ENCODE measurements around the gene LDB1.
A peak's percentile ranks its signal among the peaks of the same experiment; 100 is the strongest.

Gene LDB1

DNA sequence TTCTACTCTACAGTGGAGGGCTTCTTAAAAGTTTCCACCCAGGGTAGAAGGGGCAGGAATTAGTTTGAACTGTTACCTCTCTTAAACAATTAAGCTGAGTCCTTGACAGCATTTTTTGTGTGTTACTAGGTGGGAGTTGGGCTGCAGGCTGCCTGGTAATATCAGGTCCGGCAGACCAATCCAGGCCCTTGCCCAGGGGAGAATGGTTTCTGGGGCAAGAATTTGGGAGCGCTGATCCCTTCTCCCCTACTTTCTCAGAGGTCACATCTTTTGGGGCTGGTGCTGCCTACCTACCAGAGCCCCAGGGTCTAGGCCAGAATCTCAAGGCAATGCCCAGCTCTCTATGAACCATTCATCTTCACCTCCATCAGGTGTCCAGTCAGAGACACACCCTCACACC is 14.2 kb upstream of the LDB1 start:
- DNase-seq, result no peak

DNA sequence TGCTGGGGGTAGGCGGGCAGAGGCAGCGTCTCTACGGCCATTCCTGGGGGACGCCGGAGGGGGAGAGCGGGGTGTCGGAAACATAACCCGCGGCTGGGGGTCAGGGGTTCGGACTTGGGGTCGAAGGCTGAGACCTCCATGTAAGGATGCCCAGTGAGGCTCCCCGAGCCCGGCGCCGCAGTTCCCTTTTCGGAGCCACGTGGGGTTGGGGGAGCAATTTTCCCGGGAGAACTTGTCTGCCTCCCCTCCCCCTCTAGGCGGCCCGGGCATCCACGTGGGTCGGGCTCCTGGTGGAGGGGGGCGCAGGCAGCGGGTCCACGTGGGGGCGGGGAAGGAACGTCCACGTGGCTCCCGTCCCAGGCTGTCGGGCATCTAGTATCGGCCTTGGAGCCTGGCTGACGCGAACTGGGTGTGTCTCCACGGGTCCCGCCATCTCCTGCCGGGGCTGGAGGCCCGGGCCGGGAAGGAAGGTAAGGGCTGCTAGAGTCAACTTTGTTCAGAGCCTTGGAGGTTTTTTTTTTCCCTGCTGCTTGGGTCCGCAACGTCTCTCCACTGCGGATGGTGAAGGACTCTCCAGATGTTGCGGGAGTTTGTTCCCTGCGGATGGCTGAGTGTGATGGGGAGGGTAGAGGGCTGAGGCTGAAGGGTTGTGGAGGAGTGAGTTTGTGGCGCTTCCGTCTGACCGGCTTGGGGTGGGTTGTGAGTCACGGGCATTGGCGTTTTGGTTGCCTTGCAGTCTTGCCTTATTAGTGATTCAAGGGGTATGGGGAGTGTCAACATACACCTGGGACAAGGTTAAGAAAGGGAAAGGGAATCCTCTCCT is 13.4 kb upstream of the LDB1 start:
- no peak for DNase-seq

DNA sequence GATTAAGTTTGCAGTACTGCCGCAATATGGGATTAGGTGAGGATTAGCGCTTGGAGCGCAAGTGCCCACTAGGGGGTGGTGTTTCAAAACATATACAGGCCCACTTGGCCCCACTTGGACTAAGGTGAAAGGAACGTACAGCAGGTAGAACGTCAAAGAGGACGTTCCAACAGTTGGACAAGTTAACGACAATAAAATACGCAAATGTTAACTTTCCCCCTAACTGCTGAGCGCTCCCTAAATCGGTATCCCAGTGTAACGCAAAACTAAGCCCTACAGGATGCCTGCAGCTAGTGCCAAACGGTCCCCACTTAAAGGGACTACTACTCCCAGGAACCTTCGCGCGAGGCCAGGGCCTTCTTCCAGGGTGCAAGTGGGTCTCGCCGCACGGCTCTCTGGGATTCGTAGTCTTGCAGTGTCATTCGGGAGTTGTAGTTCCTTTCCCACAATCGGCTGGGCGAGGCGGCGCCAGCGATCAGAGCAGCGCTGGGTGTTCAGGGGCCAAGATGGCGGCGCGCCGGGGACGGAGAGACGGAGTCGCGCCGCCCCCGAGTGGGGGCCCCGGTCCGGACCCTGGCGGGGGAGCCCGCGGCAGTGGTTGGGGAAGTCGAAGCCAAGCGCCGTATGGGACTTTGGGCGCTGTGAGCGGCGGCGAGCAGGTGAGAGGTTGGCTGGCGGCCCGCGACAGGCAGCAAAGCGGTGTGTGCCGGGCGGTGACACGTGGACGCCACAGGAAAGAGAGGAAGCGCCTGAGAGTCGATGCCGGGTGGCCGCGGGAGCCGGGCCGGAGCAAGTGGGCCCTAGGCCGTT is 12.6 kb upstream of the LDB1 start, which contains the start of gene PPRC1:
Gene PPRC1, plus strand, starts transcription at position 478 of the 810 bp plus-strand sequence. Its CDS starts 29 bp downstream, at position 507.
- DNase-seq, result peak; percentile 94

DNA sequence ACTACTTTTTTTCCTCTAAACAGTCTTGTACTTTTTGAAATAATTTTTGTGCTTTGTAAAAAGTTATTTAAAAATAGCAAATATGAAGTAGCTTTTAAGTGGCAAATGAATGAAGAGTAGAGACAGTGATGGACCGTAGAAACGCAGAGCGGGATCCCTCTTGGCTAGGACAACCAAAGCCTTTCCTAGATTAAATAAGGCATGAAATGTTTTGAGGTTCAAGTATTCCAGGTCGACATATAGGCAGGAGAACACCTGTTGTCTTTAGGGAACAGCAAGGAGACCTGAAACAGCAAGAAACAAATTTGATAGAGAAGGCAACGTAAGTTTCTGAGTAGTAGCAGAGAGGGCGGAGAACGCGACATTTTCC is 12.0 kb upstream of the LDB1 start:
- DNase-seq, result no peak

DNA sequence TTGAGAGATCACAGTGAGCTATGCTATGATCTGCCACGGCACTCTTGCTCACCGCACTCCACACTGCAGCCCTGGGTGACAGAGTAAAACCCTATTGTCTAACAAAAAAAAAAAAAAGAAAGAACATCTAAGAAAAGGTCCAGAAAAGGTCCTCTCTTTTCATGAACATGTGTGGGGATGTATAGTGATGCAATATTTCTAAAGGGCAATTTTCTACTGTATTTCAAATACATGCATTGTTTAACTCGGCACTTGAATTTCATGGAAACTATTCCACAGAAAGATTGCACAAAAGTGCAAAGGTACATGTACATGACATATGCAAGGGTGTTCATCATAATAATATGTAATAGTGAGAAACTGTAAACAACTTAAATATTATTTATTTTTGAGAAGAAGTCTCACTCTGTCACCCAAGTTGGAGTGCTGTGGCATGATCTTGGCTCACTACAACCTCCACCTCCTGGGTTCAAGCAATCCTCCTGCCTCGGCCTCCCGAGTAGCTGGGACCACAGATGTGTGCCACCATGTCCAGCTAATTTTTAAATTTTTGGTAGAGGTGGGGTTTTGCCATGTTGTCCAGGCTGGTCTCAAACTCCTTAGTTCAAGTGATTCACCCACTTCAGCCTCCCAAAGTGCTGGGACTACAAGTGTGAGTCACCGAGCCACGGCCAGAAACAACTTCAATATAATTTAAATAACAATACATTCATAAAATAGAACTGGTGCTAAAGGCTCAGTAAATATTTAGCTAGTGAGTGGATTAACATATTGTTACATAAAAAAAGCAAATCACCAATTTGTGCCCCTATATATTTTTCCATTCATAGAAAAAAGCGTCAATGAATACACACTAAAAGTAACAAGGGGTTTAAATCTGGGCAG is 11.4 kb upstream of the LDB1 start:
- no peak for DNase-seq

DNA sequence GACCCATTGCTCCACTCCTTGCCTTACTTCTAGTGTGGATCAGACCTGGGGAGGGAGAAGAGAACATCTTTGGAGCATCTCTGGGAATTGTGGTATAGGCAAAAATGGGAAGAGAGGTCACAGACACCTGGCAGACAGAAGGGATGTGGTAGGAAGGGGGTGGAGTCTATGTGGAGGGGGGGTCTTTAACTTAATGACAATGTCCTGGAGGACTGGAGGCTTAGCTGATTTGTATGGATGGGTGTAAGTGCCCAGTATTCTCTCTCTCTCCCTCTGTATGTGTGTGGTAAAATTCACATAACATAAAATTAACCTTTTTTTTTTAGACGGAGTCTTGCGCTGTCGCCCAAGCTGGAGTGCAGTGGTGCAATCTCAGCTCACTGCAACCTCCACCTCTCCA is 3.1 kb upstream of the LDB1 start:
- no peak for DNase-seq

DNA sequence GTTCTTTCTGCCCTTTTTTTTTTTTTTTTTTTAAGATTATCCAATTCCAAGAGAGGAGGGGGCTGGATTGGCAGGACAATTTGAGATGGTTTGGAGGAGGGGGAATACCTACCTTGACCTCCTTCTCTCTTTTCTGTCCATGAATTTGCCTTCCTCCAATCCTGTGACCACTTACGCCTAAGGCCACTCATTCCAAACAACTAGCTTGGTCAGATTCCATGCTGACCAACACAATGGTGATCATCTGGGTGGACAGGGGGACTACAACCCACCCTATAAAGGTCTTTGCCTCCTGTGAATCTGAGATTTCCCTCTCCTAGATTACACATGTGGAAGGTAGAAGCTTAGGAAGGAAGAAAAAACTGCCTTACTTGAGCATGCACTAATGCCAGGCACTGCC is 2.3 kb upstream of the LDB1 start:
- DNase-seq, result no peak

GRCh38 chr10:102121739-102122372 is 1.7 kb upstream of the LDB1 start:
- DNase-seq, result no peak

DNA sequence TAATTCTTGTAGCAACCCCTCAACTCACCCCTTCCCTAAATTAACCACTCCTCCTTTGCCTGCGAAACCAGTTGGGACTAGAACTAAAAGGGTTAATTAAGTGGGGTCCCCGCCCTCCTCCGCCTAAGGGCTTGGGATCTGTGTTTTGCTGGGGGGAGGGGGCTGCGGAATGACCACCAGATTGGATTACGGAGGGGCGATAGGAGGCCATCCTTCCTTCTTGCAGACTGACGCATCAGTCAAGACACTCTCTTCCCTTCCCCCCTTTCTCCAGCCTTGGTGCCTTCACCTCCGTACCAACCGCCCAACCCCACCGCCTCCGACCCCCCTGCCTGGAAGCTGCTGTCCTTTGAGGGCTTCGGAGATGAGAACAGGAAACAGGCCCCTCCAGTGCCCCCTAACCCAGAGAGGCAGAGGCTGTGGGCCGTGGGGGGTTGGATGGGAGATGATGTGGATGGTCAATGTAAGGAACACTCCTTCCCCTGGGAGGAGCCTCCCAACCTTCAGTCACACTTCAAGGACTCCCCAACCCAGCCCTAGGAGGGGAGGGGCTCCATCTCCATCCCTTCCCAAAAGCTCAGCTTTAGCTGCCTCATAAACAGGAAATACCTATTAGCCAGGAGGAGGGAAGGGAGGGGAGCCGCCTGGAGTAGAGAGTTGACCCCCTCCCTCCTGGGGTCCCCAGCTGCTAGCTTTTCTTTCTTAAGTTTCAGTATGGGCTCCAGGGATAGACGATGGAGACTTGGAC is 997 bp upstream of the LDB1 start:
- no peak for DNase-seq

DNA sequence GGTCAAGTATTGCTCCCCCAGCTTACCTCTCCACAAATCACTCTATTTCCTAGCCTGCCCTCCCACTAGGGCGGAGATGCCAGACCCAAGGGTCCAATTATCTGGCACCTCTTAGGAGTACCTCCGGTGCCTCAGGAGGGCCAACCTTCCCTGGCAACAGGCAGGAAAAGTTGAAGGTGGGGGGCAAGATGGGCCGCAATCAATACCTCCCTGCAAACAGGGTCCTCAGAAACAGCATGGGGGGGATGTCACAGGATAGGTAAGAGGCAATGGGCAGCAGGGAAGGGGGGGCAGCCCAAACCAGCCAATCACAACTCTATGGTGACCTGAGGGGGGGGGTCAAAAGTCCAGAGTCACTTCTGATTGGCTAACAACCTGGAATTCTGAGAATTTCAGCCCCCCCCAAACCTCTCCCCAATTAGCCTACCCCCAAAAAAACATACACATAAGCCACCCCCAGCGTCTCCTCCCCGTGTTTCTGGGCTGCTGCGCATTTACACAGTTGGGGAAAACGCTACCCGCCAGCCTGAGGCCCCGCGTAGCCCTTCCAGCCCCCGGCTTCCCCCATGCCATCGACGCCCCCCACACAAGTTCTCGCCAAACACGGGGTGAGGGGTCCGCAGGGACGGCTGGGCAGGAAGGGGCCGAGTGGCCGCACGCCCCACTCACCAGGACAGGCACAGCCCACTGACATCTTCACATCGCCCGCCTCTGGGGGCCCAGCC is 589 bp downstream of the LDB1 start:
- no peak for DNase-seq

- no peak for DNase-seq
Observed at GRCh38 chr10:102118867-102119266, 1.3 kb downstream of the LDB1 start.

DNA sequence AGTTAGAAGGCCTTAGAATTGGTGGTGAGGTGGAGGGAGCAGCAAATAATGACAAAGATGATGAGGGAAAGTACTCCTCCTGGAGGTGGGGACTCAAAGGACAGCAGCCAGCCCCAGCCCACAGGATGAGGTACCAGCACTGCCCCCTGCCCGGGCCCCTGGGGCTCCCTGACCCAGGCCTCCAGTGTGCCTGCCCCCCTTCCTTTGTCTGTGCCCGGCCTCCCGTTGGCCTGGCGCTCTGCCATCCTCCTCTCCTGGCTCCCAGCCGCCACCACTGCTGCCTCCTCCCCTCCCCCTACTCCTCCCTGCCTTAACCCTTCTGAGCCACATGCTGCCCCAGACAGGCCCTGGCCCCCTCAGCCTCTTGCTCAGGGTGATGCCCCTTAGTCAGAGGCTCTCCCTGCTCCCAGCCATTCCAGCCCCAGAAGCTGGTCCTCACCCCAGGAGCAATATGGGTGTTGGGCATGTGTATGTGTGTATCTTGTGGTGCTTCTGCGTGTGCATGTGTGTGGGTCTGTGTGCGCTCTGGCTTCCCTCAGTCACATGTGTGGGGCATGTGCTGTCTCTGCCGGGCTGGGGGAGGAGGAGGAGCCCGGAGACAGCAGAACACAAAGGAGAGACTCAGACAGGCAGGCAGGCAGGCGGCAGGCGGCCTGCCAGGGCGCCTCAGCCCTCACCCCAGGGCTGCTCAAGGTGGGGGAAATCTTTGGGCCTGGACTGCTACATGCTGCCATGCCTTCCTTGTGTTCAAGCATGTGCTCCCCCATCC is 2.6 kb downstream of the LDB1 start:
- no peak for DNase-seq

- no peak for DNase-seq
Observed at GRCh38 chr10:102116656-102117055, 3.5 kb downstream of the LDB1 start.

GRCh38 chr10:102115775-102116174 is 4.4 kb downstream of the LDB1 start:
- no peak for DNase-seq

- DNase-seq, result no peak
Observed at GRCh38 chr10:102114861-102115618, 5.1 kb downstream of the LDB1 start.

DNA sequence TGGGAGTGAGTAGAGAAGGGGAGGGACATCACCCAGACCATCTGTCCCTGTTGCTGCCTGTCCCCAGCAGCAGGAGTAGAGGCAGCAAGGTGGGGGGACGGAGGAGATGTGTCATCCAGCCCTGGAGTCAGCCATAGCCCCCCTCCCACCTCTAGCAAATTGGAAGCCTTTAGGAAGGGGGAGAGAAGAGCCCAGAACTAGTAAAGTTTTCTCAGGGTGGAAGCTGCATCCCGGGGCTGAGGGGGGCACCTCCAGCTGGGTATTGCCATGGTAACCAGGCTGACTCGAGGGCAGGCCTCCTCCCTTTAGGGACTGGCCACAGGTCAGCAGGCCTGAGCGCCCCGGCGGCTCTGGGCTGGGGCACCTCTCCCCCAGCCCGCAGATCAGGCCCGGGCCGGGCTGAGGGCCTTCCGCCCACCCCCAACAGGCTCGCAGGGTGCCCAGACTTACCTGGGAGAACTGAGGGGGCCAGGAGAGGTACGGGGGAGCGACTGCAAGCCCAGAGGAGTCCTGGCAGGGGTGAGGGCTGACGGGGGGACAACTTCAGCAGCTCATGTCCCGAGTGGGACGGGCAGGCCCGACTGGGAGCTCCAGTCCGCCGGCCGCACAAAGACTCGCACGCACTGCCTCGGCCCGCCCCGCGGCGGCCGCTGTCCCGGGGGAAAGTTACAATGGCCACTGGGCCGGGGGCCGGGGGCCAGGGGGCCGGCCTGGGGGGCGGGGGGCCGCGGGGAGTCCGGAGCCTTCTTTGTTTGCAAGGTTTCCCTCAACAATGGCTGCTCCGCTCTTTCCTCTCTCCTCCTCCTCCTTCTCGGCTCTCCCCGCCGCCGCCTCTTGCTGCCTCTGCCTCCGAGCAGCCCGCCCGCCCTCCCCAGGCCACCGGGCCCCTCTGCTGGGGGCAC is 6.0 kb downstream of the LDB1 start:
- no peak for DNase-seq

- no peak for DNase-seq
Observed at GRCh38 chr10:102113261-102113955, 6.8 kb downstream of the LDB1 start.
